ENCODE data around the gene REV3L. TPM values are rescaled to one million over a fixed set of nuclear protein-coding genes. Genes with fewer than 3 reads are reported as not detected.

Gene REV3L
- total RNA-seq, 1 experiment from 2014 or later = 17.2 TPM

DNA sequence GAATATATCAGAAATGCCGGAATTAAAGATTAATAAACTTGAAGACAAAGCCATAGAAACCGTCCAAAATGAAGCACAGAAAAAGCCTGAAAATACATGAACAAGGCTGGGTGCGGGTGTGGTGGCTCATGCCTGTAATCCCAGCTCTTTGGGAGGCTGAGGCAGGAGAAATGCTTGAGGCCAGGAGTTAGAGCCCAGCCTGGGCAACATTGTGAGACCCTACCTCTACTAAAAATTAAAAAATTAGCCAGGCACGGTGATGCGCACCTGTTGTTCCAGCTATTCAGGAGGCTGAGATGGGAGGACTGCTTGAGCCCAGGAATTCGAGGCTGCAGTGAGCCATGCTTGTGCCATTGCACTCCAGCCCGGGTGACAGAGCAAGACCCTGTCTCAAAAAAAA is 32.9 kb downstream of the REV3L start:
- DNase-seq = no peak
- intact Hi-C loops (cut with micrococcal nuclease; ENCODE audit: unreplicated experiment) = no loop called here
- no TSS peak for BruUV-seq (replicated peaks)
- CTCF ChIA-PET = interaction anchor here (0.7 kb wide), 1 partner anchor 25 kb away, joined by 3 read pairs; no protein-coding TSS in a partner anchor
- Mint-ChIP-seq H3K27ac (ENCODE audit: unreplicated experiment) (no peak overlapping the region), H3K9me3 (ENCODE audit: low read depth, unreplicated experiment) (no peaks in the 10 kb centered on the region), H3K4me1 (ENCODE audit: low read depth, unreplicated experiment) (peaks cover 15% of the 10 kb centered on the region), H3K4me3 (ENCODE audit: low read depth, unreplicated experiment) (no peak overlapping the region), H3K27me3 (ENCODE audit: unreplicated experiment) (no peaks in the 10 kb centered on the region), H3K36me3 (ENCODE audit: insufficient read depth, unreplicated experiment) (no peaks in the 10 kb centered on the region)
- TF ChIP-seq, protein P1, sequence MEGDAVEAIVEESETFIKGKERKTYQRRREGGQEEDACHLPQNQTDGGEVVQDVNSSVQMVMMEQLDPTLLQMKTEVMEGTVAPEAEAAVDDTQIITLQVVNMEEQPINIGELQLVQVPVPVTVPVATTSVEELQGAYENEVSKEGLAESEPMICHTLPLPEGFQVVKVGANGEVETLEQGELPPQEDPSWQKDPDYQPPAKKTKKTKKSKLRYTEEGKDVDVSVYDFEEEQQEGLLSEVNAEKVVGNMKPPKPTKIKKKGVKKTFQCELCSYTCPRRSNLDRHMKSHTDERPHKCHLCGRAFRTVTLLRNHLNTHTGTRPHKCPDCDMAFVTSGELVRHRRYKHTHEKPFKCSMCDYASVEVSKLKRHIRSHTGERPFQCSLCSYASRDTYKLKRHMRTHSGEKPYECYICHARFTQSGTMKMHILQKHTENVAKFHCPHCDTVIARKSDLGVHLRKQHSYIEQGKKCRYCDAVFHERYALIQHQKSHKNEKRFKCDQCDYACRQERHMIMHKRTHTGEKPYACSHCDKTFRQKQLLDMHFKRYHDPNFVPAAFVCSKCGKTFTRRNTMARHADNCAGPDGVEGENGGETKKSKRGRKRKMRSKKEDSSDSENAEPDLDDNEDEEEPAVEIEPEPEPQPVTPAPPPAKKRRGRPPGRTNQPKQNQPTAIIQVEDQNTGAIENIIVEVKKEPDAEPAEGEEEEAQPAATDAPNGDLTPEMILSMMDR (IDR thresholded peaks at IDR 0.05; ENCODE audit: unreplicated experiment) = no peak

DNA sequence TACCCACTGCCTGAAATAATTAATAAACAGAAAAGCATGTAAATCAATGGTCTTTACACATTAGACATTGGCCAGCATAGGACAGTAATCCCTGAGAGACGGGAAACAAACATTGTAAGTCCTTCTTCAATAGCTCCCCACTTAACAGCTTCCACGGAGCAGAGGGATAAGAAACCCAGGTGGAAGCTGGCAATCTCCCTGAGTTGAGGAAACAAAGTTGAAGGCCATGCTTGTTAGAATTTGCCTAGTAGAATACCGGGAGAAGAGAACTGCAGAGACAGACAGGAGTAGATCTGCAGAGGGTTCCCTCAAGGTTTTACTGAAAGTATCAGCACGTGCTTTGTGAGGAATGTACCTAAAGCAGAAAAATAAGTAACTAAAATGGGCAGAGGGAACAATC is 33.9 kb downstream of the REV3L start:
- H3K4me1 Mint-ChIP-seq (ENCODE audit: low read depth, unreplicated experiment) = peaks cover 24% of the 10 kb centered on the region
- CTCF ChIA-PET = no interaction called here
- TF ChIP-seq, protein P1 (IDR thresholded peaks at IDR 0.05; ENCODE audit: unreplicated experiment) = no peak
- intact Hi-C loops (cut with micrococcal nuclease; ENCODE audit: unreplicated experiment) = no loop called here
- H3K36me3 Mint-ChIP-seq (ENCODE audit: insufficient read depth, unreplicated experiment) = no peaks in the 10 kb centered on the region
- BruUV-seq (replicated peaks) = no TSS peak
- no peak overlapping the region for H3K4me3 Mint-ChIP-seq (ENCODE audit: low read depth, unreplicated experiment)
- DNase-seq = no peak
- H3K27ac Mint-ChIP-seq (ENCODE audit: unreplicated experiment) = no peak overlapping the region
- H3K27me3 Mint-ChIP-seq (ENCODE audit: unreplicated experiment) = no peaks in the 10 kb centered on the region
- H3K9me3 Mint-ChIP-seq (ENCODE audit: low read depth, unreplicated experiment) = no peaks in the 10 kb centered on the region

DNA sequence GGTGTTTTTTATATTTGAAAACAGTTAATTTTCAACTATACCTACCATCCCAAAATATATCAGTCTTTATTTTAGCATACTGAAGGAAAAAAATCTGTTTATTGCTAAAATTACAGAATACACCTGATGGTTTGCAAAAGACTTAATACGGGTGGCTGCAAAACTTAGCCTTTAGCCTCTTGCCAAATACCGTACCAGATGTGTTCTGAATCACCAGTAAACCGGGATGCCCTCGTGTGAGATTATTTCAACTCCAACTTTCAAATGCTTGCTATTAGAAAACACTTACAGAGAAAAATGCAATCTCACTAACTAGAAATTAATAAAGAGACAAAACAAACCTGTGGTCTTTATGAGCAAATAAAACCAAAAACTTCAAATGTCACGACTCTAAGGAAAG is 36.0 kb downstream of the REV3L start:
- no peak overlapping the region for H3K4me3 Mint-ChIP-seq (ENCODE audit: low read depth, unreplicated experiment)

DNA sequence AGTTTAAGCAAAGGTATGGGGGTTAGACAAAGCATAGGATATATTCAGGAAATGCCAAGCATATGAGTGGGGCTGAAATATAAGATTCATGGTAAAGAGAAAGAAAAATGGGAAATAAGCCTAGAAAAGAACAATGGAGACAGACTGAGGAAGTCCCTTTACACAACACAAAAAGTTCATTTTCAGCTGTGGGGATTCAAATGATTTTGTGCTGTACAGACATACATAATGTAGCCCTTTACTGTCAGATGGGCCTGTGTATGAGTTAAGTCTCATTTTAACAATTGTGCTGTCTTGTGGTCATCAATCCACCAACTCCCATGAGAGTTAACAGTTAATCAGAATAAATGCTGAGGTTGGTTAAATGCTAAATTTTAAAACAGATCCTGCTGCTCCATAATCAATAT is 37.2 kb downstream of the REV3L start:
- Mint-ChIP-seq H3K4me1 (ENCODE audit: low read depth, unreplicated experiment) (peaks cover 26% of the 10 kb centered on the region), H3K27me3 (ENCODE audit: unreplicated experiment) (no peaks in the 10 kb centered on the region), H3K4me3 (ENCODE audit: low read depth, unreplicated experiment) (no peak overlapping the region), H3K9me3 (ENCODE audit: low read depth, unreplicated experiment) (no peaks in the 10 kb centered on the region), H3K36me3 (ENCODE audit: insufficient read depth, unreplicated experiment) (no peaks in the 10 kb centered on the region), H3K27ac (ENCODE audit: unreplicated experiment) (no peak overlapping the region)
- BruUV-seq (replicated peaks) = no TSS peak
- TF ChIP-seq, protein P1 (IDR thresholded peaks at IDR 0.05; ENCODE audit: unreplicated experiment) = no peak
- no peak for DNase-seq
- CTCF ChIA-PET = no interaction called here
- intact Hi-C loops (cut with micrococcal nuclease; ENCODE audit: unreplicated experiment) = no loop called here

More for the DNA sequence above, 36.0 kb downstream of the REV3L start:
- no peaks in the 10 kb centered on the region for H3K9me3 Mint-ChIP-seq (ENCODE audit: low read depth, unreplicated experiment)
- peaks cover 27% of the 10 kb centered on the region for H3K4me1 Mint-ChIP-seq (ENCODE audit: low read depth, unreplicated experiment)
- intact Hi-C loops (cut with micrococcal nuclease; ENCODE audit: unreplicated experiment) = no loop called here
- BruUV-seq (replicated peaks) = no TSS peak
- H3K27ac Mint-ChIP-seq (ENCODE audit: unreplicated experiment) = no peak overlapping the region
- TF ChIP-seq, protein P1 (IDR thresholded peaks at IDR 0.05; ENCODE audit: unreplicated experiment) = no peak
- H3K36me3 Mint-ChIP-seq (ENCODE audit: insufficient read depth, unreplicated experiment) = no peaks in the 10 kb centered on the region
- CTCF ChIA-PET = no interaction called here
- DNase-seq = no peak
- H3K27me3 Mint-ChIP-seq (ENCODE audit: unreplicated experiment) = no peaks in the 10 kb centered on the region
